H54 (cell line): ENCODE results near the gene NFASC.

ENCODE experiments used
- DNase-seq: peaks from one replicate; pipeline ENCODE4 v3.0.0; 2011; ENCODE audit warnings: low spot score, mixed read lengths; ENCODE audit not compliant: insufficient read length
- FAIRE-seq: peaks from 3 replicates; lab custom pipeline; 2011; peaks lifted over from hg19 to GRCh38; lab: Jason Lieb, UNC
- POLR2A ChIP-seq: IDR thresholded peaks from 2 replicates; pipeline ENCODE4 v1.6.1; 2011; ENCODE audit warnings: low read depth, mild to moderate bottlenecking, low read length

The NFASC gene

DNA sequence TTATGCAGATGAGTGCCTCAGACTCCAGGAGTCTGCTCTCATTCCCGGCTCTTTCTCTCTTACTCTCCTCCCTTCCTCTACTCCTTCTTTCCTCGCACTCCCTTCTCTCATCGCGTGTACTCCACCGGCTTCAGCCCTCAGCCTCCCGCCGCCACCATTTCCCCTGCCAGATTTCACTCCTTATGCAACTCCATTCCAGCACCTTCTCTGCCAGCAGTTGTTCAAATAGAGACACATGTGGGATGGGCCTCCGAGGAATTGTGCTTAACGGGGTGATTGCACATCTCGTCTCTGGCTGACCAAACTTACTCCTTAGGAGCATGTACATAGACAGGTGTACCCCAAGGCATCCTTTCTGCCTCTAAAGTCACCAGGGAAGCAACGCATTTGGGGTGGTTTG is 174.5 kb downstream of the NFASC start:
- no peak for DNase-seq
- no peak for TF ChIP-seq POLR2A
- no peak for FAIRE-seq

- TF ChIP-seq POLR2A: no peak
- FAIRE-seq (no peak), DNase-seq (no peak)
Measured at GRCh38 chr1:205046870-205047269, 176.2 kb downstream of the NFASC start.

DNA sequence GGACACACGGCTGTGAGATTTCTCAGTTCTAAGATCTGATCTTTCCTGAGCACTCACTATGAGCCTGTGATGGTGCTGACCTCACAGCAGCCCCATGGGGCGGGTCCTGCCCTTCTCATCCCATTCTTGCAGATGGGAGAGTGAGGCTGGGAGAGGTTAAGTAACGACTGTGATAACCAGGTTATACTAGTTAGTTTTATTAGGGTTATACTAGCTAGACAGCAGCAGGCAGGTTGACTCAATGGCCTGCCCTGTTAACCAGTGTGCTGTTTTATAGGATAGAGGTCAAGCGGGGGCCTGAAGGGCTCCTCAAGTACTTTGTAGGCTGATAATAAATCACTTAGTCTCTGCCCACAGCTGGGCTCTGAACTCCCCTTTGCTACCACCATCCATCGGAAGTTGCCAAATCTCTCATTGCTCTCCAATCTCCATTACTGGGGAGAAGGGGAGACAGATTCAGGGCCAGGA is 177.1 kb downstream of the NFASC start:
- no peak for DNase-seq
- no peak for TF ChIP-seq POLR2A
- FAIRE-seq: no peak

DNA sequence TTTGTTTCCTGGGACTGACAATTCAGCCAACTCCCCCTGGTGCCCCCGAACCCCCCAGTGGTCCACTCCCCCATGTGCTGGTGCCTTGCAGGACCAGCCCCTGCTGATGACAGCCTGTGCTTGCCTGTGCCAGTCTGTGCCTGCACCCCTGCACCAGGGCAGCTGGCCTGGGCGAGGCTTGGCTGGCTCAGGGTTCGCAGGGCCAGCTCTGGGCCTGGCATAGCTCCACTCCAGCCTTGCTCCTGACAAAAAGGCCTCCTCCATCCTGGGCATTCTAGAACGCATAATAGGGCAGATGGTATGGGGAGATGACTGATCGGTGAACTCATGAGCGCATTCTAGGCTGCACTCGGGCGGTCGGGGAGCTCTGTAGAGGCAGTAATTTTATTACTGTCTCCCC is 177.7 kb downstream of the NFASC start:
- DNase-seq (no peak), FAIRE-seq (no peak)
- TF ChIP-seq POLR2A: no peak

DNA sequence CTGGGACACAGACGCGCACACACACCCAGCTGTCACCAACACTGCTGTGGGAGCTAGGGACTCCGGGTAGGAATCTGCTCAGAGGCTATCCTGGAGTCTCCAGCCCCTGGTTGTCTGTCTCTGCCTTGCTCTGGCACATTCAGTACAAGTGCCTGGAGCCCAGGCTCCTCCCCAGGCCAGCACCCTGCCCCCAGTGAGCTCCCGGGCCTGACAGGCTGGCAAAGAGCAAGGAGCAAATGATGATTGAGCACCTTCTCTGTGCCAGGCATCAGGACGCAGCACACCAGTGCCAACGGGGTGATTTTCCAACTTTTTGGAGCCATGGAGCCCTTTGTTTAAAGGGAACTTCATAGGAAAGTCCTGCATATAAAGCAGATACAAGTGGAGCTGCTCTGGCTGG is 178.8 kb downstream of the NFASC start:
- no peak for TF ChIP-seq POLR2A
- DNase-seq: no peak
- no peak for FAIRE-seq

DNA sequence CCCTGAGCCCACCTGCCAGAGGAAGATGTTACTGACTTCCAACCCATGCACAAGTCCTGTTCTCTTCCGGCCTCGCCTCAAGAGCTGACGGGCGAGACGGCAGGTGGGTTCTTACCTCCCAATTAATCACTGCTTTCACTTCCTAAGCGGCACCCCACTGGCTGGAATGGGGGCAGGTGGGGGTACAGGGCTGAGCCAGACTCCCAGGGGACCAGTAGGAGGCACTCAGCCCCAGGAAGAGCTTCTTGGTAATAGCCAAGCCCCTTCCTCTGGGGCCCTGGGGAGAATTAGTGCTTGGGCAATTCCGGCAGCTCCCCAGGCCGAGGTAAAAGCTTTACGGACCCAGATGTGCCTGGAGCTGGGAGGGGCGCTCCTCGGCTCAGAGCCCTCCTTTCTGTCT is 182.0 kb downstream of the NFASC start:
- DNase-seq (no peak), FAIRE-seq (no peak)
- no peak for TF ChIP-seq POLR2A

DNA sequence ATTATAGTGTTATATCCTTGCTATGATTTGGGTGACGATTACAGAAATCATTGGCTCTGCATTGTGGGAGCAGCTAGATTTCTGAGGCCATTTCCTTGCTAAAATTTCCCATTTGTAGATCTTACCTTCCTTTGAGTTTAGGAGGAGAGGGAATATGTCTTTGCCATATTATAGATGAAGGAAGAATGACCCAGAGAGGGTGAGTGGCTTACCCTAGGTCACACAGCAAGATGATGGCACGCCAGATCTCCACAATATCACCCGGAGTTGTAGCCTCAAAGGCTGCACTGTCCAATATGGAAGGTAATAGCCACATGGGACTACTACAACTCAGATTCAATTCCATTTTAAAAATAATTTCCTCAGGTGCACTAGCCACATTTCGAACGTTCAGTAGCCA is 182.6 kb downstream of the NFASC start:
- FAIRE-seq (no peak), DNase-seq (no peak)
- TF ChIP-seq POLR2A: no peak

DNA sequence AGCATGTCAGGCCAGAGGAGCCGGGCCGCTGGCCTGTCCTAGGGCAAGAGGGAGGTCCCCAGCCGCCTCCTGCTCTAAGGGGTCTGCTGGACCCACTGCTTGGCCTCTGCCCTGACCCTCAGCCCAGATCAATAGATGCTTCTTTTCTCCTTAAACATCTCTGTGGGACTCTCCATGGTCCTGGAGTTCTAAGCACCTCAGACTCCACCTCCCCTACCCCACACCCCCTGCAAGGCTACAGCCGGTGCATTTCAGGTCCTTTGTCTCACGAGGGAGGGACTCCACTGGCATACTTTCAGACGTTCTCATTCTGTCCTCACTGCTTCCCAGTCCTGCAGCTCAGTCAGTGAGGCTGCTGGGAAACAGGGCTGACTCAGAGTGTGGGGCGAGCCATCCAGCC is 183.4 kb downstream of the NFASC start:
- TF ChIP-seq POLR2A: no peak
- no peak for DNase-seq
- no peak for FAIRE-seq

GRCh38 chr1:205056188-205056611 is 185.5 kb downstream of the NFASC start:
- FAIRE-seq (no peak), DNase-seq (no peak)
- no peak for TF ChIP-seq POLR2A

DNA sequence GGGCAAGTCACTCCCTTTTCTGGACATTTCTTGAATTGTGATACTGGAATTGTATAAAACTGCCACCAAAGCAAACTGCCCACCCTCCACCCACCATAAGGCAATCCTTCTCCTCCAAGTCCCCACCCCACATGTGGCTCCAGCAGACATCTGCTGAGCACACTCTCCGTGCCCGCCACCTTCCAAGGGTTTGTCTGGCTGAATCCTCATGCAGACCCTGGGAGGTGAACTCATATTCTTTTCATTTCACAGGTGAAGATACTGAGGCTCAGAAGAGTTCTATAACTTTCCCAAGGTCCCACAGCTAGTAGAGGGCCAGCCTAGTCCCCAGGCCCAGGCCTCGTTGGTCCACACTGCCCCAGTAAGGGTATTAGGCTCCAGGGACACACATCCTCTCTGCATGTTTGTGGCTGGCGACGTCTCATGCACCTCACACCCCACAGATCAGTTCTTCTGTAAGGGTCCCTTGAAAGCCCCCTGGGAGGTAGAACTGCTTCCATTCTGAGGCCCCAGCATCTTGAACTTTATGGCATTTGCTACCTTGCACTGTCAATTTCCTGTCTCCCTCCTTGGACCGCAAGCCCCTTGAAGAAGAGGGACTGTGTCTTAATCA is 186.4 kb downstream of the NFASC start:
- TF ChIP-seq POLR2A: no peak
- FAIRE-seq: no peak
- DNase-seq: no peak

- DNase-seq (no peak), FAIRE-seq (no peak)
- no peak for TF ChIP-seq POLR2A
Measured at GRCh38 chr1:205057808-205058575, 187.3 kb downstream of the NFASC start.

DNA sequence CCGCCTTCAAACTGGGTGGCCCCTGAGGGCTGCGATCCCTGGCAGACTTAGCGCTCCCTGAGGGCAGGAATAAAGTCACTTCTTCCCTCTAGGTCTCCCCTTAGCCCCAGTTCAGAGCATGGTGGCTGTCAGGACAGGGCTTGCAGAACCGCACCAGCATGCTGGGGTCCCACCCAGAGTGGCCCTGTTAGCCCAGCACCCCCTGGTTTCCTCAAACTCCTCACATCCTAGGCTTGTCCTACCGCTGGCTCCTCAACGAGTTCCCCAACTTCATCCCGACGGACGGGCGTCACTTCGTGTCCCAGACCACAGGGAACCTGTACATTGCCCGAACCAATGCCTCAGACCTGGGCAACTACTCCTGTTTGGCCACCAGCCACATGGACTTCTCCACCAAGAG is 188.2 kb downstream of the NFASC start:
- TF ChIP-seq POLR2A: no peak
- DNase-seq: no peak
- no peak for FAIRE-seq

GRCh38 chr1:205059660-205060059 is 189.0 kb downstream of the NFASC start:
- no peak for FAIRE-seq
- TF ChIP-seq POLR2A: no peak
- DNase-seq: no peak

GRCh38 chr1:205060746-205061145 is 190.1 kb downstream of the NFASC start:
- no peak for TF ChIP-seq POLR2A
- DNase-seq (no peak), FAIRE-seq (no peak)

DNA sequence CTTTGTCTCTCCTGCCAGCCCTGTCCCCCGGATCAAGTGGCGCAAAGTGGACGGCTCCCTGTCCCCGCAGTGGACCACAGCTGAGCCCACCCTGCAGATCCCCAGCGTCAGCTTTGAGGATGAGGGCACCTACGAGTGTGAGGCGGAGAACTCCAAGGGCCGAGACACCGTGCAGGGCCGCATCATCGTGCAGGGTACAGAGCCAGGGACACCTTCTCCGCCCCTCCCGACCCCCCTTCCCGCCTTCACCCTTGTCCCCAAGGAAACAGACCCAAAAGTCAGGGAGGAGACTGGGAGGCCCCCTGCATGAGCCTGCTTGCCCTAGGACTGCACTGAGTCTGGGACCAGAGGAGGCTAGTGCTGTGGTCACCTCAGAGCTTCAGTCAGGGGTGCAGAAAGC is 190.6 kb downstream of the NFASC start:
- FAIRE-seq (no peak), DNase-seq (no peak)
- TF ChIP-seq POLR2A: no peak
